ENCODE measurements around the gene ABHD1.

Gene ABHD1

DNA sequence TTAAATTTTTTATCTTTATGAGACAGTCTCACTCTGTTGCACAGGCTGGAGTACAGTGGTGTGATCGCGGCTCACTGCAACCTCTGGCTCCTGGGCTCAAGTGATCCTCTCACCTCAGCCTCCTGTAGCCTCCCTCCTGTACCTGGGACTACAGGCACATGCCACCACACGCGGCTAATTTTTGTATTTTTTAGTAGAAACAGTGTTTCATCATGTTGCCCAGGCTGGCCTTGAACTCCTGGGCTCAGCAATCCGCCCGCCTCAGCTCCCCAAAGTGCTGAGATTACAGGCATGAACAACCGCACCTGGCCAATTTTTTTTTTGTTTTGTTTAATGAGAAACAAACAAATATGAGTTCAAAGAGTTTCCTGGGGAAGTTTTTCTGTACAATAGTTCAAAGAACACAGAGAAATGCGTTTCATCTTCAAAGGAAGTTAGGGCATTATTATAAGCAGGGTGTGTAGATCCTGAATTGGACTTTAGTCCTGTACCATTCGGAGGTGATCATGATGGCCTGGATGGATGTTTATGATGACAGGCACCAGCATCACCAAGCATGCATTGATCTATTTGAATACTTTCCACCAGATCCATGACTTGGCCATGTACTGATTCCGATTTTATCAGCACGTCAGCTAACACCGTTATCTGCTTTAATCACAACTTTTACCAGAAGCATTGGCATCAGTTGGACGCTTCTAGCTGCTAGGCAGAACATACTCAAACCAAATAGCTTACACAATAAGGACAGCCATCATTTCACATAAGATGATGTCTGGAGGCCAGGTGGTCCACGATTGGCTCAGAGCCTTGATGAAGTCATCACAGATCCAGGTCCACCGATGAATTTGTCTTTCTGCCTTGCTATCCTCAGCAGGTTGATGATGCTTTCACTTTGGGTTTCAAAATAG, 54.1 kb downstream of the ABHD1 start:
- H3K4me1 ChIP-seq (ENCODE audit: control insufficient read depth, insufficient read depth, low read length): no peaks in the 10 kb centered on the region
- H3K9ac ChIP-seq (ENCODE audit: low read length): no peak overlapping the region

DNA sequence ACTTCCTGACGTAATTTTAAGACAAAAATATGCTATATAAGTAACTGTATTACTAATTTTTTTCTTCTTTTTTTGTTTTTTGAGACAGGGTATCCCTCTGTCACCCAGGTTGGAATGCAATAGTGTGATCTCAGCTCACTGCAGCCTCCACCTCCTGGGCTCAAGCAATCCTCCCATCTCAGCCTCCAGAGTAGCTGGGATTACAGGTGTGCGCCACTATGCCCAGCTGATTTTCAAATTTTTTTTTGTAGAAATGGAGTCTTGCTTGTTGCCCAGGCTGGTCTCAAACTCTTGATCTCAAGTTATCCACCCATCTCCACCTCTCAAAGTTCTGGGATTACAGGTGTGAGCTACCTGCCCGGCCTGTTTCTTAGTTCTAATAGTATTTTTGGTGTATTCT, 54.9 kb downstream of the ABHD1 start:
- Histone ChIP-seq H3K27me3 (ENCODE audit: control insufficient read depth, insufficient read depth, low read length) (peaks cover 4% of the 10 kb centered on the region; the same call in 1 of the 2 replicates), H3K9me3 (ENCODE audit: control insufficient read depth, insufficient read depth, low read depth, low read length) (no peaks in the 10 kb centered on the region), H3K4me1 (ENCODE audit: control insufficient read depth, insufficient read depth, low read length) (no peaks in the 10 kb centered on the region), H3K9ac (ENCODE audit: low read length) (no peak overlapping the region), H3K4me3 (ENCODE audit: low read depth, low read length) (no peak overlapping the region), H3K36me3 (ENCODE audit: control insufficient read depth, insufficient read depth, low read length) (no peaks in the 10 kb centered on the region), H3K27ac (ENCODE audit: low read depth, low read length) (no peak overlapping the region)

More for the DNA sequence above, 54.1 kb downstream of the ABHD1 start:
- Histone ChIP-seq H3K9me3 (ENCODE audit: control insufficient read depth, insufficient read depth, low read depth, low read length) (no peaks in the 10 kb centered on the region), H3K27ac (ENCODE audit: low read depth, low read length) (no peak overlapping the region), H3K36me3 (ENCODE audit: control insufficient read depth, insufficient read depth, low read length) (no peaks in the 10 kb centered on the region), H3K4me3 (ENCODE audit: low read depth, low read length) (no peak overlapping the region), H3K27me3 (ENCODE audit: control insufficient read depth, insufficient read depth, low read length) (peaks cover 9% of the 10 kb centered on the region; the same call in 1 of the 2 replicates)

DNA sequence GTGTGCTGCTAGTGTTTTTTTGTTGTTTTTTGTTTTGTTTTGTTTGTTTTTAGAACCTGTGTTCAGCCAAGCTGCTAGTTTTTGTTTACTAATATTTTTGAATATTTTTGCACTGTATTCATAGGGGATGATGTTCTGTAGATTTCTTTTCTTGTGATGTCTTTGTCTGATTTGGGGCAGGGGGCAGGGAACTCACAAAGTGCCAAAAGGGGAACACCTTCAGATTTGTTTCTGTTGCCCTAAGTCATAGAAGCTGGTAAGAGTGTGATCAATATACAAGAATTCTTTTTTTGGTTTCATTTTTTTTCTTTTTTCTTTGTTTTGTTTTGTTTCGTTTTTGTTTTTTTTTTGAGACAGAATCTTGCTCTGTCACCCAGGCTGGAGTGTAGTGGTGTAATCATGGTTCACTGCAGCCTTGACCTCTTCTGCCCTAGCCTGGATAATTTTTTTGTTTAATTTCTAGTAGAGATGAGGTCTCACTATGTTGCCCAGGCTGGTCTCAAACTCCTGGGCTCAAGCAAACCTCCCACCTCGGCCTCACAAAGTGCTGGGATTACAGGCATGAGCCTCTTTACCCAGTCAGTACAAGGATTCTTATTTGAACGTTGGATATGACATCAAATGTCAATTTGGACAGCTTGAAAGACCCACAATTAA, 55.9 kb downstream of the ABHD1 start:
- no peaks in the 10 kb centered on the region for H3K36me3 ChIP-seq (ENCODE audit: control insufficient read depth, insufficient read depth, low read length)
- H3K27me3 ChIP-seq (ENCODE audit: control insufficient read depth, insufficient read depth, low read length): no peaks in the 10 kb centered on the region
- H3K27ac ChIP-seq (ENCODE audit: low read depth, low read length): no peak overlapping the region
- no peak overlapping the region for H3K4me3 ChIP-seq (ENCODE audit: low read depth, low read length)
- no peaks in the 10 kb centered on the region for H3K9me3 ChIP-seq (ENCODE audit: control insufficient read depth, insufficient read depth, low read depth, low read length)
- no peaks in the 10 kb centered on the region for H3K4me1 ChIP-seq (ENCODE audit: control insufficient read depth, insufficient read depth, low read length)
- no peak overlapping the region for H3K9ac ChIP-seq (ENCODE audit: low read length)
